H1 (cell line): ENCODE results near the gene FKBP5. TPM values are rescaled to one million over a fixed set of nuclear protein-coding genes. Genes with fewer than 3 reads are reported as not detected.

Experiments used
- CTCF ChIA-PET: fragments of 300-600 bp; sonication (Branson Sonifier 250); formaldehyde crosslinking; loops from one replicate; lab custom pipeline; 2021; ENCODE audit not compliant: partially characterized antibody; lab: Charles Lee
- POLR2A ChIA-PET: fragments of 300-600 bp; sonication (Branson Sonifier 250); formaldehyde crosslinking; loops from one replicate; lab custom pipeline; 2021; ENCODE audit warnings: inconsistent platforms; ENCODE audit not compliant: partially characterized antibody; lab: Charles Lee
- DNase-seq, 2 experiments: peaks; one replicate each; pipeline versions ENCODE4 v3.0.0 to v3.0.0-alpha.2; 2010 to 2022; ENCODE audit warnings: low spot score in 2 of 2, low read depth in 1 of 2, mixed read lengths in 1 of 2
- FAIRE-seq: peaks from 2 replicates; lab custom pipeline; 2011; peaks lifted over from hg19 to GRCh38; lab: Jason Lieb, UNC
- H2AFZ ChIP-seq: 2 replicates; pipeline ENCODE4 v1.8.1; 2012; ENCODE audit warnings: low read length, inconsistent platforms
- H2AK5ac ChIP-seq: 2 replicates; pipeline ENCODE4 v1.6.1; 2013; ENCODE audit warnings: low read depth, low read length
- H2BK120ac ChIP-seq: replicated peaks from 2 replicates; pipeline ENCODE3; 2013; ENCODE audit warnings: low read depth, low read length, inconsistent platforms
- H2BK12ac ChIP-seq: 2 replicates; pipeline ENCODE4 v1.6.1; 2013; ENCODE audit warnings: low read depth, low read length
- H2BK15ac ChIP-seq: 2 replicates; pipeline ENCODE4 v1.6.1; 2013; ENCODE audit warnings: low read length
- H2BK20ac ChIP-seq: 2 replicates; pipeline ENCODE4 v1.6.1; 2013; ENCODE audit warnings: low read length
- H2BK5ac ChIP-seq: 2 replicates; pipeline ENCODE4 v1.6.1; 2013; ENCODE audit warnings: low read depth, low read length
- H3K14ac ChIP-seq: 2 replicates; pipeline ENCODE4 v1.6.1; 2013; ENCODE audit warnings: inconsistent platforms; ENCODE audit not compliant: insufficient read length
- H3K18ac ChIP-seq: 2 replicates; pipeline ENCODE4 v1.6.1; 2013; ENCODE audit warnings: low read length; ENCODE audit errors: extremely low read depth
- H3K23ac ChIP-seq: 2 replicates; pipeline ENCODE4 v1.6.1; 2013; ENCODE audit warnings: inconsistent platforms; ENCODE audit not compliant: insufficient read length
- H3K23me2 ChIP-seq: 2 replicates; pipeline ENCODE4 v1.6.1; 2013; ENCODE audit warnings: low read depth, low read length
- H3K27ac ChIP-seq: 2 replicates; pipeline ENCODE4 v1.6.1; 2011; ENCODE audit warnings: low read depth, low read length, inconsistent platforms
- H3K27me3 ChIP-seq, 4 experiments: replicated peaks in 1 of 4; 1 replicate in 1 of 4; 2 replicates in 3 of 4; pipeline versions ENCODE4 v1.6.1 to v1.8.1; 2011 to 2013; ENCODE audit warnings: low read length in 3 of 4, mild to moderate bottlenecking in 3 of 4, inconsistent platforms in 2 of 4, mixed read lengths in 2 of 4, moderate library complexity in 1 of 4; ENCODE audit not compliant: control insufficient read depth in 3 of 4, insufficient read depth in 3 of 4; ENCODE audit errors: extremely low read depth in 1 of 4
- H3K36me3 ChIP-seq, 4 experiments: 2 replicates each; pipeline versions ENCODE4 v1.6.1 to v1.8.1; 2011 to 2013; ENCODE audit warnings: mild to moderate bottlenecking in 4 of 4, low read length in 3 of 4, moderate library complexity in 2 of 4, control low read depth in 1 of 4, inconsistent platforms in 1 of 4; ENCODE audit not compliant: insufficient read depth in 4 of 4, control insufficient read depth in 2 of 4
- H3K4ac ChIP-seq: replicated peaks from 2 replicates; pipeline ENCODE3; 2013; ENCODE audit warnings: low read length, low read depth, mixed read lengths, inconsistent platforms; ENCODE audit not compliant: insufficient read length
- H3K4me1 ChIP-seq, 4 experiments: replicated peaks in 1 of 4; 1 replicate in 1 of 4; 2 replicates in 3 of 4; pipeline versions ENCODE4 v1.6.1 to v1.8.1; 2011 to 2013; ENCODE audit warnings: low read length in 3 of 4, inconsistent platforms in 2 of 4, mixed read lengths in 1 of 4; ENCODE audit not compliant: insufficient read depth in 4 of 4, control insufficient read depth in 3 of 4
- H3K4me2 ChIP-seq, 2 experiments: 2 replicates each; pipeline versions ENCODE4 v1.6.1 to v1.8.1; 2011 to 2013; ENCODE audit warnings: low read depth in 2 of 2, low read length in 2 of 2, control low read depth in 1 of 2, inconsistent platforms in 1 of 2, mild to moderate bottlenecking in 1 of 2; ENCODE audit not compliant: insufficient read depth in 1 of 2
- H3K4me3 ChIP-seq, 4 experiments: fragments of 200-600, 300-600 bp in 1 of 4; sonication (generic), shearing (Covaris generic), sonication (Bioruptor Twin) in 1 of 4; 2 replicates each; pipeline versions ENCODE4 v1.5.1 to v1.8.1; 2011 to 2016; ENCODE audit warnings: low read length in 4 of 4, low read depth in 3 of 4, control low read depth in 2 of 4, inconsistent platforms in 2 of 4, mild to moderate bottlenecking in 2 of 4, mixed read lengths in 1 of 4, moderate library complexity in 1 of 4; ENCODE audit not compliant: insufficient read depth in 2 of 4; ENCODE audit errors: extremely low read depth in 1 of 4
- H3K56ac ChIP-seq: replicated peaks from 2 replicates; pipeline ENCODE3; 2013; ENCODE audit warnings: low read depth, mild to moderate bottlenecking, mixed read lengths, low read length, inconsistent platforms; ENCODE audit not compliant: insufficient read length
- H3K79me1 ChIP-seq: 2 replicates; pipeline ENCODE4 v1.6.1; 2013; ENCODE audit warnings: low read depth, low read length, control low read depth
- H3K79me2 ChIP-seq, 2 experiments: 2 replicates each; pipeline versions ENCODE4 v1.6.1 to v1.8.1; 2012 to 2013; ENCODE audit warnings: low read length in 2 of 2, mild to moderate bottlenecking in 2 of 2, inconsistent platforms in 1 of 2; ENCODE audit not compliant: insufficient read depth in 2 of 2, control insufficient read depth in 1 of 2
- H3K9ac ChIP-seq, 4 experiments: replicated peaks in 1 of 4; 1 replicate in 1 of 4; 2 replicates in 3 of 4; pipeline versions ENCODE4 v1.6.1 to v1.8.1; 2011 to 2013; ENCODE audit warnings: low read depth in 3 of 4, low read length in 3 of 4, control low read depth in 2 of 4, mild to moderate bottlenecking in 2 of 4, moderate library complexity in 2 of 4, inconsistent platforms in 1 of 4; ENCODE audit errors: extremely low read depth in 1 of 4
- H3K9me3 ChIP-seq, 2 experiments: 2 replicates each; pipeline versions ENCODE4 v1.6.1 to v1.8.1; 2012 to 2013; ENCODE audit warnings: mild to moderate bottlenecking in 2 of 2, moderate library complexity in 2 of 2, control low read depth in 1 of 2, inconsistent platforms in 1 of 2, low read depth in 1 of 2, low read length in 1 of 2, mixed read lengths in 1 of 2; ENCODE audit not compliant: insufficient read depth in 2 of 2
- H4K20me1 ChIP-seq, 2 experiments: replicated peaks in 1 of 2; 2 replicates each; pipeline versions ENCODE3 to v1.8.1; 2011 to 2013; ENCODE audit warnings: inconsistent platforms in 2 of 2, low read length in 2 of 2, mild to moderate bottlenecking in 1 of 2; ENCODE audit not compliant: insufficient read depth in 2 of 2, control insufficient read depth in 1 of 2
- H4K5ac ChIP-seq: 2 replicates; pipeline ENCODE4 v1.6.1; 2013; ENCODE audit warnings: low read length, low read depth, mixed read lengths, inconsistent platforms; ENCODE audit not compliant: insufficient read length
- H4K8ac ChIP-seq: 2 replicates; pipeline ENCODE4 v1.8.0; 2013; ENCODE audit warnings: mild to moderate bottlenecking, moderate library complexity, low read length, inconsistent platforms; ENCODE audit not compliant: insufficient read depth; ENCODE audit errors: extremely low read depth
- H4K91ac ChIP-seq: replicated peaks from 2 replicates; pipeline ENCODE3; 2013; ENCODE audit warnings: low read length, mixed read lengths, inconsistent platforms; ENCODE audit not compliant: insufficient read length
- BCL11A ChIP-seq, 2 experiments: IDR thresholded peaks; one replicate each; pipeline ENCODE4 v1.6.1; 2011; ENCODE audit warnings: low read depth in 2 of 2, low read length in 2 of 2, mild to moderate bottlenecking in 2 of 2
- BRCA1 ChIP-seq: IDR thresholded peaks from 2 replicates; pipeline ENCODE4 v1.6.1; 2012; ENCODE audit warnings: low read depth, low read length, improper control_type of control experiment
- NANOG ChIP-seq: IDR thresholded peaks from 2 replicates; pipeline ENCODE4 v1.6.1; 2011; ENCODE audit warnings: low read length, low read depth, mild to moderate bottlenecking, inconsistent platforms; ENCODE audit not compliant: insufficient read depth, poor library complexity, severe bottlenecking
- TCF12 ChIP-seq: IDR thresholded peaks from 2 replicates; pipeline ENCODE4 v1.6.1; 2011; ENCODE audit warnings: low read depth, mild to moderate bottlenecking, low read length
- WGBS, 2 experiments: shearing (Covaris generic) in 1 of 2; methylation state at CpG; one replicate each; pipeline versions ENCODE4 v1.1.6 to v1.1.7; 2013 to 2015; ENCODE audit warnings: low lambda C conversion rate in 2 of 2, mixed read lengths in 2 of 2, inconsistent platforms in 1 of 2, low coverage in 1 of 2, missing lambda C conversion rate in 1 of 2; ENCODE audit not compliant: insufficient replicate concordance in 2 of 2, insufficient coverage in 1 of 2, insufficient read length in 1 of 2; ENCODE audit errors: extremely low coverage in 1 of 2, missing lambda C conversion rate in 1 of 2; 5-methylcytosine and 5-hydroxymethylcytosine counted together
- polyA plus RNA-seq, 7 experiments: library from polyadenylated mRNA; depleted of rRNA in 3 of 7; stranded (reverse) in 5 of 7; unstranded in 2 of 7; fragments of >200 nt in 5 of 7; fragments of 200-250 nt in 2 of 7; gene quantifications; 1 replicate in 5 of 7; 2 replicates in 1 of 7; 4 replicates in 1 of 7; pipeline versions ENCODE4 v1.2.1 to v1.2.3, GENCODE V29; 2011 to 2013; ENCODE audit warnings: missing spikeins in 2 of 7, mixed read lengths in 2 of 7
- total RNA-seq: library from RNA; stranded (reverse); fragmentation: NEBNext Ultra II Directional; extraction: Animal tissue kit (Norgen Biotek cat#: 25700); gene quantifications from 2 replicates; pipeline ENCODE4 v1.2.1, GENCODE V29; 2021

The FKBP5 gene
- total and polyA plus RNA-seq, 2 of the 8 experiments (the other 6 are each of a cell fraction or from before 2014, with no cell fraction given) = 14.3 to 40.4 TPM

DNA sequence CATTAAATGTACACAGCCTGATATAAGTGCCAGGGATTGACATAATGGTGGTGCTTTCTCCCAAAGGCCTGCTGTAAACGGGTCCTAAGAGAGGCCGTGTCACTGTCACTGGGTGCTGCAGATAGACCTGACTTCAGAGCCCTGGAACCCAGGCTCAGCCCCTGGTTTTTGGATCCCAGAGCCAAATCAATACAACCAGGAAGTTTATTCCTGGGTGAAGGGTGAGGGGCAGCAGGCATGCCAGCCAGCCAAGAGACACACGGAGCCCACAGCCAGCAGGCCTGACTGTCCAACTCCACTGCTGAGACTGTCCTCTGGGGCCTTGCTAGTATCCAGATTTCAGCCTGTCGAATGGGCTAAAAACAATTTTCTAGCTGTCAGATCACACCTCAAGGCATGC lies 35.3 kb upstream of the FKBP5 start:
- Histone ChIP-seq H3K23me2 (peaks cover 15% of the 10 kb centered on the region), H3K56ac (no peak overlapping the region), H4K91ac (no peak overlapping the region), H3K9ac (no peak overlapping the region), H3K18ac (no peak overlapping the region), H3K27ac (no peak overlapping the region), H3K4ac (no peak overlapping the region), H3K79me1 (no peaks in the 10 kb centered on the region), H2BK5ac (no peak overlapping the region), H2AK5ac (no peak overlapping the region), H4K20me1 (no peaks in the 10 kb centered on the region), H3K9me3 (no peaks in the 10 kb centered on the region), H3K4me2 (no peak overlapping the region), H3K4me1 (peaks cover 10 to 44% (median 36%) of the 10 kb centered on the region in 4 experiments), H4K8ac (no peak overlapping the region), H2BK20ac (no peak overlapping the region), H2AFZ (no peak overlapping the region), H3K79me2 (no peaks in the 10 kb centered on the region), H3K23ac (no peak overlapping the region), H2BK15ac (no peak overlapping the region), H4K5ac (no peak overlapping the region), H2BK120ac (no peak overlapping the region), H3K36me3 (no peaks in the 10 kb centered on the region), H2BK12ac (no peak overlapping the region), H3K4me3 (no peak overlapping the region), H3K27me3 (peaks cover 0 to 7% (median 1%) of the 10 kb centered on the region in 4 experiments; a peak in 3 of 7 replicates), H3K14ac (no peak overlapping the region)
- CTCF ChIA-PET = interaction anchor here (4.8 kb wide), 1 partner anchor 13 kb away, joined by 30 read pairs; the partner anchor contains the start of gene ARMC12
- POLR2A ChIA-PET = interaction anchor here (1.0 to 2.9 kb wide), 3 partner anchors 8 to 40 kb away, joined by 3 to 9 read pairs (median 4); no protein-coding TSS in a partner anchor
- WGBS, 2 experiments = 99% methylated on average over 4 of the region's 4 CpGs; no CpG with 5 or more reads in 1 of the 2 experiments
- DNase-seq = no peak
- no peak for FAIRE-seq
- TF ChIP-seq BCL11A (IDR thresholded peaks at IDR 0.05; ENCODE audit: low read depth in 2 of 2, low read length in 2 of 2) (no peak), TCF12 (no peak), NANOG (no peak), BRCA1 (no peak)
